GM19468 (cell line): ENCODE results near the gene NEU3.

Experiments used
- ATAC-seq: cut with Tn5 transposase; IDR thresholded peaks from one replicate; pipeline ENCODE4 v1.9.1; 2021; ENCODE audit warnings: mild to moderate bottlenecking, moderate library complexity, moderate number of reproducible peaks; ENCODE audit not compliant: unreplicated experiment; ENCODE audit errors: extremely low read depth

The NEU3 gene

DNA sequence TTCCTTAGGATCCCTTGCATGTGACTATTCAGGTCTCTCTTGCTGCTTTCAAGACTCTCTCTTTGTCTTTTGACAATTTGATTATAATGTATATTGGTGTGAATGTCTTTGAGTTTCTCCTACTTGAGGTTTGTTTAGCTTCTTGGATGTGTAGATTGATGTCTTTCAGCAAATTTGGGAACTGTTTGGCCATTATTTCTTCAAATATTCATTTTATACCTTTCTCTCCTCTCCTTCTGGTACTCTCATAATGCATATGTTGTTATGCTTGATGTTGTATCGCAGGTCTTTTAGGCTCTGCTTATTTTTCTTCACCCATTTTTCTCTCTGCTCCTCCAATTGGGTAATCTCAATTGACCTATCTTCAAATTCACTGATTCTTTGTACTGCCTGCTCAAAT, 63.7 kb downstream of the NEU3 start:
- no peak for ATAC-seq

DNA sequence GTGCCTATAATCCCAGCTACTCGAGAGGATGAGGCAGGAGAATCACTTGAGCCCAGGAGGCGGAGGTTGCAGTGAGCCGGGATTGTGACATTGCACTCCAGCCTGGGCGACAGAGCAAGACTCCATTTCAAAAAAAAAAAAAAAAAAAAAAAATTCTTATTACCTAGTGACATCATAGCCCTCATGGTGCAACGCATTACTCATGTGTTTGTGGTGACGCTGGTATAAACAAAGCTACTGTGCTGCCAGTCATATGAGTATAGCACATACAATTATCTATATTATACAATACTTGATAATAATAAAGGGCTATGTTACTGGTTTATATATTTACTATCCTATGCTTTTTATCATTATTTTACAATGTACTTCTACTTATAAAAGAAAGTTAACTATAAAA, 66.8 kb downstream of the NEU3 start:
- ATAC-seq, result no peak

DNA sequence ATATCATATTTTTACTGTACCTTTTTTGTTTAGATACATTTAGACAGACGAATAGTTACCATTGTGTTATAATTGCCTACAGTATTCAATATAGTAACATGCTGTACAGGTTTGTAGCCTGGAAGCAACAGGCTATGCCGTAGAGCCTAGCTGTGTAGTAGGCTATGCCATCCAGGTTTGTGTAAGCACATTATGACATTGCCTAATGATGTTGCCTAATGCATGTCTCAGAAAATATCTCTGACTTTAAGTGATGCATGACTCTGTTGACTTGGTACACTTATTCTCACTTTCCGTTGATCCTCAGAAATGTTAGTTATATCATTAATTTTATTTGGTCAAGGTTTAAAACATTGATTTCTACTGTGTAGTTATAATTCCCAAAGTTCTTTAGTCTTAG, 68.1 kb downstream of the NEU3 start:
- ATAC-seq, result no peak

DNA sequence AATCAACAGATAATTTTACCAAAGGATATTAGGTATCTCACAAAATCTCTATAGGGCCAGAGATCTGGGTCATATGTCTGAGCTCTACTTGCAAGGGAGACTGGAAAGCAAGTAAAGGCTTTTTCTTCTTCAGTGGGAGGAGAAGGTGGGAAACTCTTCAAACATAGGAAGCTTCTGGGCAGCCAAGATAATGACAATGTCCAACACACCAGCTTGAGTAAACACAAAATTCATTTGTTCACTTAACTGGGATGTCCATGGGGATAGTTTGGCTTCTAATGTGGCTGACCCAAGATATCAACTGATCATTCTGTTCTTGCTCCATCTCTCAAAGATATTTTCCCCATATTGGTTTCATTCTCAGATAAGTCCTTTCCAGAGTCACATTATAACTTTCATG, 70.6 kb downstream of the NEU3 start:
- no peak for ATAC-seq

DNA sequence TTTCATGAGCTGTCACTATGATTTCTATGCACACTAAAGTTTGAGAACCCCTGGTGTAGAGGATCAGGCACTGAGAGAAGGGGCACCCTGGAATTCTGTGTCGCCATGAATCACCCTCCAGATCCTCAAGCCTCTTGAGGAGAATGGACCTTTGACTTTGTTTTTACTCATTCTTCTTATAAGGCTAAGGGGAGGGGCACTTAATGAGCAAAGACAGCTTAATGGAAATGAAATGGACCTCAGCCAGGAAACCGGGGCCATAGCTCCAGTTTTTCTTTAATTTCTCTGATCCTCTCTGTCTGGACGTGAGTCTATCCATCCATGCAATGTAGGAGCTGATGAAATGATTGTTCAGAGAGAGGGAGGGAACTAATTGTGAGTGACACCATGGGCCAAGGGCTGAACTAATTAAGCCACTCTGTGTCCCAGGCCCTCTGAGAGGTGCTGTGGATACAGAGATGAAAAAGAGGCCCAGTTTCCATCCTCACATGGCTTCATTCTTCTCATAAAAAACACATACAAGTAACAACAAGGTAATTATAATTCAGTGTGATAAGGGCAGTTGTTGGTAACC, 75.1 kb downstream of the NEU3 start:
- no peak for ATAC-seq

DNA sequence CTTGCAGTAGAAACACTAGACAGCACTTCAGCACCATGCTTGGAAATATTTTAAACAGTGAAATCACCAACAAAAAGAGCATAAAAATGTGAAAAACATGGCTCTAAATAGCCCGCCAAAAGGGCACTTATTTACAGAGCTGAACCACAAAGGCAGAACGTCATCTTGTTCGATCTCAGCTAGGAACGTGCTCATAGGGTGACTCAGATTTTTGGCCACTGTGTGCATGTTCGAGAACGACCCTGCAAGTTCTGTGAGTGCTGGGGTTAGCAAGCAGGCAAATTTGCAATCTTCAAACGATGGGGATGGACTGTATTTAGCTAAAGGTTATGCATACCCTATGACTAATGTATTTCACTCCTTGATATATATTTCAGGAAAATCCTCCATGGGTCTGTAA, 77.3 kb downstream of the NEU3 start:
- no peak for ATAC-seq
